Bronchial epithelial cell (primary cell): ENCODE measurements around the gene MAOA. TPM values are rescaled to one million over a fixed set of nuclear protein-coding genes. Genes with fewer than 3 reads are reported as not detected.

Experiments used
- DNase-seq: peaks from one replicate; pipeline ENCODE4 v3.0.0-alpha.2; 2010; ENCODE audit warnings: low read depth
- FAIRE-seq: peaks from 2 replicates; lab custom pipeline; 2011; peaks lifted over from hg19 to GRCh38; lab: Jason Lieb, UNC
- H3K27me3 ChIP-seq: 2 replicates; pipeline ENCODE4 v1.5.1; 2011; ENCODE audit warnings: low read length; ENCODE audit not compliant: control insufficient read depth, insufficient read depth
- H3K36me3 ChIP-seq: 2 replicates; pipeline ENCODE4 v1.5.1; 2011; ENCODE audit warnings: low read length; ENCODE audit not compliant: control insufficient read depth, insufficient read depth
- H3K4me3 ChIP-seq: 2 replicates; pipeline ENCODE4 v1.5.1; 2011; ENCODE audit warnings: mild to moderate bottlenecking, low read depth, low read length, control low read depth
- CTCF ChIP-seq: IDR thresholded peaks from 2 replicates; pipeline ENCODE4 v1.5.1; 2011; ENCODE audit warnings: mild to moderate bottlenecking, moderate library complexity, low read length, control low read depth, inconsistent platforms; ENCODE audit not compliant: insufficient read depth, severe bottlenecking
- total RNA-seq: library from RNA; depleted of rRNA; stranded (reverse); fragments of >200 nt; gene quantifications from 2 replicates; pipeline ENCODE4 v1.2.1, GENCODE V29; 2014

Gene MAOA
- total RNA-seq, 1 donor from 2014 or later: 126 TPM

GRCh38 chrX:43679058-43679457 lies 23.0 kb downstream of the MAOA start:
- Histone ChIP-seq H3K36me3 (peaks cover 2% of the 10 kb centered on the region), H3K4me3 (no peak overlapping the region), H3K27me3 (no peaks in the 10 kb centered on the region)
- TF ChIP-seq CTCF: no peak
- DNase-seq (no peak), FAIRE-seq (no peak)

GRCh38 chrX:43679778-43680177 lies 23.7 kb downstream of the MAOA start:
- DNase-seq (peak; percentile 47), FAIRE-seq (no peak)
- no peak for TF ChIP-seq CTCF
- Histone ChIP-seq H3K4me3 (no peak overlapping the region), H3K36me3 (peaks cover 3% of the 10 kb centered on the region), H3K27me3 (no peaks in the 10 kb centered on the region)

GRCh38 chrX:43682726-43683125 lies 26.6 kb downstream of the MAOA start:
- Histone ChIP-seq H3K4me3 (no peak overlapping the region), H3K27me3 (no peaks in the 10 kb centered on the region), H3K36me3 (peaks cover 3% of the 10 kb centered on the region)
- no peak for FAIRE-seq
- no peak for TF ChIP-seq CTCF
- DNase-seq: peak; percentile 77

GRCh38 chrX:43685221-43685620 lies 29.1 kb downstream of the MAOA start:
- FAIRE-seq: no peak
- Histone ChIP-seq H3K4me3 (no peak overlapping the region), H3K27me3 (no peaks in the 10 kb centered on the region), H3K36me3 (peaks cover 3% of the 10 kb centered on the region)
- DNase-seq: no peak
- no peak for TF ChIP-seq CTCF

- no peaks in the 10 kb centered on the region for H3K27me3 ChIP-seq
- no peak for TF ChIP-seq CTCF
- peaks cover 3% of the 10 kb centered on the region for H3K36me3 ChIP-seq
- no peak overlapping the region for H3K4me3 ChIP-seq
- FAIRE-seq: no peak
- peak; percentile 76 for DNase-seq
These were observed 32.5 kb downstream of the MAOA start for GRCh38 chrX:43688586-43688985.

GRCh38 chrX:43693602-43694406 lies 37.7 kb downstream of the MAOA start:
- peak; percentile 13 for FAIRE-seq
- Histone ChIP-seq H3K36me3 (peaks cover 3% of the 10 kb centered on the region), H3K4me3 (no peak overlapping the region), H3K27me3 (no peaks in the 10 kb centered on the region)
- peak; percentile 47 for DNase-seq
- no peak for TF ChIP-seq CTCF
